Heart left ventricle (tissue), 16 donors: ENCODE data around the gene SNRNP35. TPM values are rescaled to one million over a fixed set of nuclear protein-coding genes. Genes with fewer than 3 reads are reported as not detected.
A peak's percentile ranks its signal among the peaks of the same experiment; 100 is the strongest.

Experiments used
- ATAC-seq, 4 donors: fragments of 200-7000 bp; cut with Tn5 transposase; one replicate each; pipeline ENCODE4 v1.9.1; 2020 to 2022; ENCODE audit warnings: moderate library complexity in 4 of 4, mild to moderate bottlenecking in 3 of 4, moderate number of reproducible peaks in 1 of 4
- DNase-seq, 5 donors: peaks; one replicate each; pipeline ENCODE4 v3.0.0-alpha.2; 2020
- H3K27ac ChIP-seq, 12 donors: fragments of 200-600 bp; sonication (generic) in 4 of 12; one replicate each; pipeline versions ENCODE4 v1.5.0 to v1.8.0; 2016 to 2022; ENCODE audit warnings: mild to moderate bottlenecking in 2 of 12
- H3K27me3 ChIP-seq, 9 donors: fragments of 200-600 bp; sonication (generic) in 2 of 9; one replicate each; pipeline versions ENCODE4 v1.5.1 to v1.8.0; 2016 to 2022; ENCODE audit warnings: mild to moderate bottlenecking in 3 of 9
- H3K36me3 ChIP-seq, 9 donors: fragments of 200-600 bp; sonication (generic) in 2 of 9; one replicate each; pipeline versions ENCODE4 v1.5.0 to v1.8.0; 2018 to 2022; ENCODE audit warnings: mild to moderate bottlenecking in 2 of 9
- H3K4me1 ChIP-seq, 12 donors: fragments of 200-600 bp; sonication (generic) in 4 of 12; one replicate each; pipeline versions ENCODE4 v1.5.0 to v1.8.0; 2016 to 2022; ENCODE audit warnings: mild to moderate bottlenecking in 3 of 12
- H3K4me3 ChIP-seq, 12 donors: fragments of 200-600 bp; sonication (generic) in 4 of 12; one replicate each; pipeline versions ENCODE4 v1.5.0 to v1.8.0; 2017 to 2022; ENCODE audit warnings: mild to moderate bottlenecking in 9 of 12, moderate library complexity in 4 of 12
- H3K9me3 ChIP-seq, 12 donors: fragments of 200-600 bp; sonication (generic) in 4 of 12; one replicate each; pipeline versions ENCODE4 v1.5.0 to v1.8.0; 2016 to 2022; ENCODE audit warnings: mild to moderate bottlenecking in 1 of 12
- CTCF ChIP-seq, 12 donors: fragments of 200-600 bp; sonication (generic) in 4 of 12; IDR thresholded peaks; one replicate each; pipeline versions ENCODE4 v1.5.0 to v1.8.0; 2018 to 2022; ENCODE audit warnings: antibody characterized with exemption in 12 of 12, mild to moderate bottlenecking in 5 of 12
- POLR2A ChIP-seq, 2 donors: fragments of 450-650 bp; IDR thresholded peaks; one replicate each; pipeline ENCODE4 v1.6.1; 2017; ENCODE audit warnings: antibody characterized with exemption in 2 of 2, mild to moderate bottlenecking in 2 of 2, moderate library complexity in 2 of 2
- WGBS, 4 donors: extraction: QIAGEN DNeasy Blood & Tissue Kit in 2 of 4; methylation state at CpG; one replicate each; pipeline versions ENCODE4 v1.1.5 to v1.1.7; 2013 to 2018; 5-methylcytosine and 5-hydroxymethylcytosine counted together
- intact Hi-C, 10 donors: fragments of 100-400 bp; cut with DNase I; formaldehyde crosslinking; loops; one replicate each; pipeline versions ENCODE4 v1.11.1 to v1.14.2; 2022
- polyA plus RNA-seq, 2 donors: library from polyadenylated mRNA; stranded (reverse); fragments of 200-250 nt; gene quantifications; one replicate each; pipeline ENCODE4 v1.2.3, GENCODE V29; 2013
- total RNA-seq, 9 donors: library from RNA; depleted of rRNA in 2 of 9; stranded (reverse); fragments of >200 nt in 2 of 9; fragmentation: NEBNext Ultra II Directional in 3 of 9; extraction: Animal tissue kit (Norgen Biotek cat#: 25700) in 3 of 9; gene quantifications; one replicate each; pipeline versions ENCODE4 v1.1.0 to v1.2.4, GENCODE V29; 2016 to 2023
- donor health status: ischemic (EF 13 %, LVEDD 7.1; RV severe dilation, severe dysfunction).
- donor health status: healthy with polysubstance abuse.
- donor health status: DM: no; HTN: yes; CAD: no.
- donor health status: DM: no; HTN: no; CAD: no.
- donor health status: ischemic (EF 25% LVEDD 6.9; RV normal size, moderate dysfunction).
- donor health status: ischemic (EF 25% LVEDD 5.7; RV mildly dilated, moderate dysfunction).
- donor health status: healthy.
- donor health status: DM: yes; HTN: yes; CAD: no.
- donor health status: ischemic (EF 35%, LVEDD 5.7; RV mildly dilated, moderate dysfunction).
- donor health status: nonischemic (EF 11% LVEDD 7.7; RV severe dilation, severe dysfunction).
- donor health status: DM: yes; HTN: yes; CAD: no.
- donor health status: PGD.
- donor health status: ischemic (EF 29% LVEDD 5.4; RV normal size, mild dysfunction).
- donor health status: nonischemic (EF 23%, LVEDD 6.1; RV moderate dilation, normal function).

SNRNP35 gene
- total and polyA plus RNA-seq, 11 donors, result 18.5 to 72.8 (median 22.0) TPM

DNA sequence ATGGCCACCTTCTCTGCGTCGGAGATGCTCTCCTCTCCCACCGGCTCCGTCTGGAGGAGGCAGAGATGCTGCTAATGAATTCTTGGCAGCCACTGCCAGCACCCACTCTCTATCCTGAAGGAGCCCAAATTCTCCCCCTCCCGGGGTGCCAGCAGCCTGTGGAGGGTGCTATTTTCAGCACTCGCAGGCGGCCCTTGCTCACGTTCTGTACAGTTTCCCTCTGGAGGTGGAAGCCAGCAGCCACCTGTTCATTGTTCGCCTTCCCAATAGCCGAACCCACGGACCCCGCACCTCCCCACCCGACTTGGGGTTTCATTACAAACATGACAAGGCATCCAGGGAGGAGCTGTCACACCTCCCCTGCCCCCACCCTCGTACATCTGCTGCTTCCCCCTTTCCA lies 27.8 kb downstream of the SNRNP35 start:
- Histone ChIP-seq H3K27ac (peak overlapping the region in 1 of 12 donors; percentile 41), H3K36me3 (peaks cover 0 to 55% (median 23%) of the 10 kb centered on the region in 9 donors), H3K4me1 (peaks cover 0 to 4% (median 0%) of the 10 kb centered on the region in 12 donors), H3K9me3 (no peaks in the 10 kb centered on the region), H3K4me3 (no peak overlapping the region), H3K27me3 (no peaks in the 10 kb centered on the region)
- intact Hi-C loops, result no loop called here
- DNase-seq, result no peak
- TF ChIP-seq POLR2A (IDR thresholded peaks at IDR 0.05), result no peak
- peak in 2 of 4 donors; percentile 12 to 13 for ATAC-seq
- WGBS, 4 donors, result 78 to 83% (median 80%) methylated on average over 14 of the region's 14 CpGs

- Histone ChIP-seq H3K4me1 (peaks cover 0 to 13% (median 4%) of the 10 kb centered on the region in 12 donors), H3K36me3 (peaks cover 0 to 50% (median 19%) of the 10 kb centered on the region in 9 donors), H3K4me3 (no peak overlapping the region), H3K9me3 (no peaks in the 10 kb centered on the region), H3K27ac (peak overlapping the region in 1 of 12 donors; percentile 3), H3K27me3 (no peaks in the 10 kb centered on the region)
- no peak for DNase-seq
- intact Hi-C loops, result no loop called here
- TF ChIP-seq CTCF (IDR thresholded peaks at IDR 0.05), result no peak
- no peak for TF ChIP-seq POLR2A (IDR thresholded peaks at IDR 0.05)
- WGBS, 4 donors, result 97 to 99% (median 98%) methylated on average over 6 of the region's 6 CpGs
- no peak for ATAC-seq
Measured at GRCh38 chr12:123487428-123487827, 29.5 kb downstream of the SNRNP35 start.

DNA sequence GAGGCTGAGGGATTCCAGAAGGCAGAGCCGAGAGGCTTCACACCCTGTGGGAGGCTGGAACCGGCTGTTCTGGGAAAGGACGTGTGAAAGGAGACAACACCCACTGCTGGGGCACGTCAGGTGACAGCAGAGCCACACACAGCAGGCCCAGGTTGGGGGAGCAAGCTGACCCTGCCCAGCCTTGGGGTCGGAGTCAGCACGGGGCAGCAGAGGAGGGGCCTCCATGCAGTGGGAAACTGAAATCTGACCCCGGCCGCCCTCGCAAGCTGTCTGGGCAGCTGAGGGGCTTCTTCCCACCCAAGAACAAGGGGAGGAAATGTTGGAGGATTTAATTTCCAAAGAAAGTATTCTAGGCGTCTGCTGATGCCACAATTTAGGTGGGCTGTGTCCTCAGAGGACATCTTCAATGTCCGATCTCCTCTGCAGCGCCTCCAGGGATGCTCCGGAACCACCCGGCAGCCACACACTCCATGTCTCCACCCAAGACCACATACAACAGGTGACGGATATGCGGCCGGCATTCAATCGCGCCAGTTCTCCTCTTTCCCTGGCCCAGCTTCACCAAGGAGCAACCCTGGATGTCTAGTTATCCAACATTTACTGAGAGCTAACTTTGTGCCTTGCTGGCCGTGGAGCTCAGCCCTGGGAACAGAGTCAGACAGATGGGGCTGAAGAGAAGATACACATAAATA lies 30.7 kb downstream of the SNRNP35 start:
- no peak for DNase-seq
- intact Hi-C loops, result no loop called here

GRCh38 chr12:123489580-123489979 lies 31.6 kb downstream of the SNRNP35 start:
- Histone ChIP-seq H3K9me3 (no peaks in the 10 kb centered on the region), H3K36me3 (peaks cover 0 to 35% (median 11%) of the 10 kb centered on the region in 9 donors), H3K27me3 (no peaks in the 10 kb centered on the region), H3K4me1 (peaks cover 0 to 19% (median 6%) of the 10 kb centered on the region in 12 donors), H3K27ac (no peak overlapping the region), H3K4me3 (no peak overlapping the region)
- no peak for ATAC-seq
- no peak for DNase-seq
- 91 to 98% (median 97%) methylated on average over 6 of the region's 6 CpGs for WGBS, 4 donors
- intact Hi-C loops, result no loop called here
- TF ChIP-seq POLR2A (IDR thresholded peaks at IDR 0.05), result no peak
- no peak for TF ChIP-seq CTCF (IDR thresholded peaks at IDR 0.05)

More for the DNA sequence above, 30.7 kb downstream of the SNRNP35 start:
- H3K4me1 ChIP-seq, result peaks cover 0 to 18% (median 6%) of the 10 kb centered on the region in 12 donors
- TF ChIP-seq POLR2A (IDR thresholded peaks at IDR 0.05) (no peak), CTCF (IDR thresholded peaks at IDR 0.05) (no peak)
- ATAC-seq, result peak in 3 of 4 donors; percentile 24 to 48 (median 42)
- H3K4me3 ChIP-seq, result no peak overlapping the region
- 78 to 80% (median 79%) methylated on average over 20 of the region's 20 CpGs for WGBS, 4 donors
- H3K27ac ChIP-seq, result peak overlapping the region in 4 of 12 donors; percentile 3 to 46 (median 12)
- H3K9me3 ChIP-seq, result no peaks in the 10 kb centered on the region
- H3K27me3 ChIP-seq, result no peaks in the 10 kb centered on the region
- H3K36me3 ChIP-seq, result peaks cover 0 to 38% (median 12%) of the 10 kb centered on the region in 9 donors
